Left colon (tissue), 2 donors: ENCODE results near the gene NAP1L1. TPM values are rescaled to one million over a fixed set of nuclear protein-coding genes. Genes with fewer than 3 reads are reported as not detected.

ENCODE experiments used
- ATAC-seq: fragments of 200-7000 bp; cut with Tn5 transposase; one replicate; pipeline ENCODE4 v1.9.1; 2020; ENCODE audit warnings: mild to moderate bottlenecking, moderate library complexity
- DNase-seq, 2 donors: peaks; one replicate each; pipeline ENCODE4 v3.0.0-alpha.2; 2020
- intact Hi-C, 2 donors: fragments of 100-400 bp; cut with DNase I in 1 of 2; cut with micrococcal nuclease in 1 of 2; formaldehyde crosslinking; loops; one replicate each; pipeline versions ENCODE4 v1.11.2 to v1.14.0; 2022; cut with DNase I, micrococcal nuclease
- total RNA-seq, 2 donors: library from RNA; stranded (reverse); fragmentation: NEBNext Ultra II Directional; extraction: Animal tissue kit (Norgen Biotek cat#: 25700); gene quantifications; one replicate each; pipeline ENCODE4 v1.2.1, GENCODE V29; 2021
- donor health status: DM: no; HTN: no; CAD: no.
- donor health status: DM: yes; HTN: yes; CAD: no.

The NAP1L1 gene
- total RNA-seq, 2 donors from 2014 or later, result 91.5 to 126 TPM

DNA sequence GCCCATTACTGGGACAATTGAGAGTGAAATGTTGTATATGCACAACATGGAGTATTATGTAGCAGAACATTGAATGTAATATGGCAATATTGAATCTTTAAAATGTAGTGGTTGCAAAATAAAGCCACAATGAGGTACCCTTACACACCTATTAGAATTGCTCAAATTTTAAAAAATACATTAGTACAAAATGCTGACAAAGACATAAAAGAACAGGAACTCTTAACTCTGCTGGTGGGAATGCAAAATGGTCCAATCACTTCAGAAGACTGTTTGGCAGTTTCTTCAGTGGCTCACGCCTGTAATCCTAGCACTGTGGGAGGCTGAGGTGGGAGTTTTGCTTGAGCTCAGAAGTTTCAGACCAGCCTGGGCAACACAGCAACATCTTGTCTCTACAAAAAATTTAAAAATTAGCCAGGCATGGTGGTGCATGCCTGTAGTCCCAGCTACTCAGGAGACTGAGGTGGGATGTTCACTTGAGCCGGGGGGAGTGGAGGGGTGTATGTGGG lies 6.8 kb upstream of the NAP1L1 start:
- no peak for DNase-seq
- intact Hi-C loops, result loop anchor here in 1 of 2 donors (10.0 kb wide), 1 partner anchor 514 kb away; no protein-coding TSS in a partner anchor
- ATAC-seq, result no peak

- ATAC-seq (no peak), DNase-seq (no peak)
- intact Hi-C loops, result no loop called here
Measured at GRCh38 chr12:76085520-76085868, 1.0 kb upstream of the NAP1L1 start.

GRCh38 chr12:76084863-76085519 lies 506 bp upstream of the NAP1L1 start:
- intact Hi-C loops, result no loop called here
- DNase-seq (peak in 1 of 2 donors; percentile 89), ATAC-seq (peak; percentile 80)

- DNase-seq, result peak in 1 of 2 donors; percentile 16
- peak; percentile 4 for ATAC-seq
- intact Hi-C loops, result no loop called here
Measured at GRCh38 chr12:76083246-76083903, 1.1 kb downstream of the NAP1L1 start.

DNA sequence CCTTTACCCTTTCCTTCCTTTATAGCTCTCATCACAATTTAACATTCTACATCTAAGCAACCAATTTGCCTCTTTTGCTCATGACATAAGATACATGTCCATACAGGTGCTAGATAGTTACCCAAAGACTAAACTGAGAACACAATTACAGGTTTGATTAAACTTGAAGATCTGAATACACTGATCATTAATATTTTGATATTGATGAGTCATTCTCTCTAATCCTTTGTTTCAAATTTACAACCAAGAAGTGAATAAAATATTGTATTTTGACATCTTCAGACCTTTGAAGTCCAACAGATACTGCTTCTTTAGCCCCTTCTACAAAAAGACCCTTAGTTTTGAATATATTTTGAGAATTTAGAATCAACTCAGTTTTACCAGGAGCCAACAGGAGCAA lies 2.6 kb downstream of the NAP1L1 start:
- intact Hi-C loops, result no loop called here
- no peak for ATAC-seq

DNA sequence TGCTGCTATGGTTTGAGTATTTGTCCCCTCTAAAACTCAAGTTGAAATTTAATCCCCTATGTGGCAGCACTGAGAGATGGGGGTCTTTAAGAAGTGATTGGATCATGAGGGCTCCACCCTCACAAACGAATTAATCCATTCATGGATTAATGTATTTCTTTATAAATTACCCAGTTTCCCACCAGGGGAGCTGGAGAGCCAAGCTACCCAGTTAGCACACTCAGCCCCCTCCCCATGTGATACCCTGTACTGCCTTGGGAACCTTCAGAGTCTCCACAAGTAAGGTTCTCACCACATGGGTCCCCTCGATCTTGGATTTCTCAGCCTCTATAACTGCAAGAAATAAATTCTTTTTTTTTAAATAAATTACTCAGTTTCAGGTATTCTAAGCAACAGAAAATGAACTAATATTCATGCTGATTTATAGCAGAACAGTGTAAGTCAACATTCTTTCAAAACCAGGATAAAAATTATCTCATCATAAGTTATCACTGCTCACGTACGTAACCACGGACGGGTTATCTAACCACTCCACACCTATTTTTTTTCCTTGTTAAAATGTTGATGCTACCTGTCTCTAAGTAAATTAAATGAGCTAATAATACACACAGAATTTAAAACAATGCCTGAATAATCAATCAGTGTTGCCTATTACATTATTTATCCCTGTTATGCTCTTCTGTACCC lies 3.6 kb downstream of the NAP1L1 start:
- no peak for ATAC-seq
- DNase-seq, result no peak
- intact Hi-C loops, result no loop called here

More for the DNA sequence above, 2.6 kb downstream of the NAP1L1 start:
- DNase-seq, result no peak

DNA sequence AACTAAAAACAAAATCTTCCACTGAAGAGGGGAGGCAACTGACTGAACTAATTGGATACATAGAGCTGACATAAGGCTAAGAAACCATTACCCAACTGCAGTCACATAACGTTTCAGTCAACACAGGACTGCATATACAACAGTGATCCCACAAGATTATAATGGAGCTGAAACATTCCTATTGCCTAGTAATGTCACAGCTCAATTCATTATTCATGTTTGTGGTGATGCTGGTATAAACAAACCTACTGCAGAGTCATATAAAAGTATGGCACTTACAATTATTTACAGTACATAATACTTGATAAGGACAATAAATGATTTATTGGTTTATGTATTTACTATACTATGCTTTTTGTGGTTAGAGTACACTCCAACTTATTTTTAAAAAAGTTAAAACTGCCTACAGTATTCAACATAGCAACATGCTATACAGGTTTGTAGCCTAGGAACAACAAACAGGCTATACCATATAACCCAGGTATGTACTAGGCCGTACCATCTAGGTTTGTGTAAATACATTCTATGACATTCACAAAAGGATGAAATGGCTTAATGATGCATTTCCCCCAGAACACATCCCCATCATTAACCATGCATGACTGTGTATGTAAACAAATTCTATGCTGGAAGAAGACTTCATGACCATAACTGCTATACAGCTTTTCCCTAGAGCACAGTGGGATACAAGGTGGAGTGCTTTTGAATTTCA lies 4.3 kb downstream of the NAP1L1 start:
- intact Hi-C loops, result no loop called here
- no peak for DNase-seq
- ATAC-seq, result no peak

GRCh38 chr12:76078748-76079147 lies 5.7 kb downstream of the NAP1L1 start:
- intact Hi-C loops, result no loop called here
- DNase-seq (no peak), ATAC-seq (no peak)

DNA sequence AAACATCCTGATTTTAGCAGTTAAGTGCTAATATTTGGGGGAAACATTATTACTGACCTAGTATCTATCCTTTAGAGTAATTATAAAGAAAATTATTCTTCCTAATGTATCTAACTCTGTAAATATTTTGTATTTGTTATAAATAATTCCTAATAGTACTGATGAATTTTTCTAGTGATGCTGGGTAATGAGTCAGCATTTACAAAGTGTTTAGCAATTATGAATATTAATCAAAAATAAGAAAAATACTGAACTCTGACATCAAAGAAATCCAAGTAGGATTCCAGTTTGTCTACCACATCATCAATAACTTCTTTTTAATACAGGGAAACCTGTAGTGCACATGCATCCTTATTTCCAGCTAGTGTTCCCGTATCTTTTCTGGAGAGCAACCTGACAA lies 9.0 kb downstream of the NAP1L1 start:
- no peak for ATAC-seq
- intact Hi-C loops, result no loop called here
- no peak for DNase-seq

- intact Hi-C loops, result no loop called here
- ATAC-seq, result no peak
- DNase-seq, result no peak
Measured at GRCh38 chr12:76074701-76075336, 9.7 kb downstream of the NAP1L1 start.

- no peak for DNase-seq
- no peak for ATAC-seq
- intact Hi-C loops, result no loop called here
Measured at GRCh38 chr12:76073561-76073960, 10.9 kb downstream of the NAP1L1 start.

DNA sequence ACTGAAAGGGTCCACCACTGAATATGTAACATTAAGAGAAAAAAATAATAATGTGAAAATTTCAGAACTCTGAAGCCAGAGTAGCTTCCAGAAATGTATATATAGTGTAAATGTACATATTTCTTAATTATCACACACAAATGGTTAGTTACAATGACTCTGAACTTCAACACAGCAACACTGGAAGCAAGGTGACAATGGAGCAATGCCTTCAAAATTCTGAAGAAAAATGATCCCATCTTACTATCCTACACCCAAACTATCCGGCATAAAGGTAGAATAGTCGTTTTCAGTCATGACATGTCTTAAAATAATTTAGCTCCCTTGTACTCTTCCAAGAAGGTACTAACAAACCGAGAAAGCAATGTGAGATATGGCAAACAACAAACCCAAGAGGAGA lies 11.9 kb downstream of the NAP1L1 start:
- DNase-seq, result no peak
- ATAC-seq, result no peak
- intact Hi-C loops, result no loop called here

GRCh38 chr12:76069339-76069738 lies 15.1 kb downstream of the NAP1L1 start:
- DNase-seq (no peak), ATAC-seq (no peak)
- intact Hi-C loops, result no loop called here

DNA sequence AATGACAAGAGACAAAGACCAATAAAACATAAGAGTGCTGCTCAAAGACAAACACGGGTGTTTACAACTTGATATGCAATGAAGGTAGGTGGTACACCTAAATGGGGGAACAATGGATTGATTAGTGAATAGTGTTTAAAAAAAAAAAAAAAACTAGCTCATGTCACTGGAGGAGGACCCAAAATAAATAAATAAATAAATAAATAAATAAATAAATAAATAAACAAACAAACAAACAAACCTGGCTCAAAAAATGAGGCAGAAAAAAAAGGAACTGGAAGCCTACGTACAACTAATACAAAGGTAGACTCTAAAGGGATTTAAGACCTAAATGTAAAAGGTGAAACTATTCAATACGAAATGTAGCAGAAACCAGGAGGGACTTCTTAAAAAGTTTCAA lies 18.6 kb downstream of the NAP1L1 start:
- DNase-seq (no peak), ATAC-seq (no peak)
- intact Hi-C loops, result no loop called here

GRCh38 chr12:76064904-76065303 lies 19.6 kb downstream of the NAP1L1 start:
- intact Hi-C loops, result no loop called here
- ATAC-seq, result no peak
- DNase-seq, result no peak

DNA sequence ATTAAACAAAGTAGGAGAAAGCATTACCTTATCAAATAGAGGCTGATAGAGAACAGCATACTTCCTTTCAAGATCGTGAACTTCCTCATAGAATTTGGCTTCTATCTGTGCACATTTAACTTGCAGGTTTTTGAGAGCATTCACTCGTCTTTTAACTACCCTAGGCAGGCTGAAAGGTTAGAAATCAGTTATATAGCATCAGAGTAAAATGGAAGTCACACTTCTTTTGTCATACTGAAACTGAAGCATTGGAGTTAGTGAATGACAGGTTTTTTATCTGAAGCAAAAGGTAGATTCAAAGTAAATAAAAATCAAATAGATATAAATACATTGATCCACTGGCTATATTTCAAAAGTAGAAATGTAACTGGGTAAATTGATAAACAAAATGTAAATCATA lies 24.4 kb downstream of the NAP1L1 start:
- ATAC-seq (no peak), DNase-seq (no peak)
- intact Hi-C loops, result no loop called here

DNA sequence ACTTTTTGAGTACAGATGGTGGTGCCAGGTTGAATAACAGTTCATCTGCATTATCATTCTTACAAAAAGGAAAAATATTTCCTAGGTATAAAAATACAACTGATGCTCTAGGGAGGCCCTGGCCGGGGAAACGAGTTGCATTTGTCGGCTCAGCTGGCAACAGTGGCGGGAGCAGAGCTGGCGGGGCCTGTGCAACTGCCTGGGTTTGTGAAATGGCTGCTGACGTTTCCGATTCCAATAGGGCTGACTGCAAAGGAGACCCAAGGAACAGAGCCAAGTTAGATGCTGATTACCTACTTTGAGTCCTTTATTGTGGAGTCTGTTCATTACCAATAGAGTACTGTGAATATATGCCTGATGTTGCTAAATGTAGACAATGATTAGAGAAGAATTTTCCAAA lies 27.2 kb downstream of the NAP1L1 start:
- intact Hi-C loops, result no loop called here
- ATAC-seq, result no peak
- no peak for DNase-seq

GRCh38 chr12:76055393-76055792 lies 29.1 kb downstream of the NAP1L1 start:
- intact Hi-C loops, result no loop called here
- ATAC-seq (no peak), DNase-seq (no peak)
